Renal pelvis (tissue), 4 donors: Measurements from ENCODE around the gene KDSR. TPM values are rescaled to one million over a fixed set of nuclear protein-coding genes. Genes with fewer than 3 reads are reported as not detected.

ENCODE experiments used
- DNase-seq: peaks from one replicate; pipeline ENCODE4 v3.0.0-alpha.2; 2013
- polyA plus RNA-seq, 3 donors: library from polyadenylated mRNA; unstranded; fragments of 120-200 nt; gene quantifications; one replicate each; pipeline ENCODE4 v1.2.1, GENCODE V29; 2013; ENCODE audit not compliant: insufficient read length in 3 of 3

KDSR gene
- polyA plus RNA-seq, 3 donors: 36.2 to 44.2 (median 43.6) TPM

GRCh38 chr18:63322908-63323634, 43.9 kb downstream of the KDSR start:
- DNase-seq: peak; percentile 67

- no peak for DNase-seq
These were observed 44.8 kb downstream of the KDSR start for GRCh38 chr18:63322206-63322605.

- DNase-seq: no peak
These were observed 45.7 kb downstream of the KDSR start for GRCh38 chr18:63321291-63321690.

- no peak for DNase-seq
These were observed 46.1 kb downstream of the KDSR start for GRCh38 chr18:63320975-63321265.

- peak; percentile 89 for DNase-seq
These were observed 46.7 kb downstream of the KDSR start for GRCh38 chr18:63320123-63320974.

- DNase-seq: no peak
These were observed 47.5 kb downstream of the KDSR start, which contains the start of gene BCL2 for GRCh38 chr18:63319383-63320122. TSS of gene BCL2 (minus strand) at chr18:63319769.

GRCh38 chr18:63318889-63319382, 48.1 kb downstream of the KDSR start:
- DNase-seq: no peak

GRCh38 chr18:63317982-63318888, 48.8 kb downstream of the KDSR start:
- peak; percentile 74 for DNase-seq

- DNase-seq: no peak
These were observed 49.5 kb downstream of the KDSR start for GRCh38 chr18:63317556-63317946.

GRCh38 chr18:63316612-63317555, 50.1 kb downstream of the KDSR start:
- DNase-seq: no peak

- DNase-seq: no peak
These were observed 51.1 kb downstream of the KDSR start for GRCh38 chr18:63315876-63316275.

- DNase-seq: no peak
These were observed 51.8 kb downstream of the KDSR start for GRCh38 chr18:63315131-63315662.

GRCh38 chr18:63314062-63314790, 52.8 kb downstream of the KDSR start:
- no peak for DNase-seq

GRCh38 chr18:63313396-63313917, 53.5 kb downstream of the KDSR start:
- no peak for DNase-seq

- DNase-seq: no peak
These were observed 54.1 kb downstream of the KDSR start for GRCh38 chr18:63312737-63313395.

- DNase-seq: no peak
These were observed 55.0 kb downstream of the KDSR start for GRCh38 chr18:63312019-63312409.

GRCh38 chr18:63311118-63312018, 55.6 kb downstream of the KDSR start:
- DNase-seq: no peak
